Esophagus mucosa (tissue), 1 donor: ENCODE results near the gene HAPSTR1. TPM values are rescaled to one million over a fixed set of nuclear protein-coding genes. Genes with fewer than 3 reads are reported as not detected.

Experiments
- ATAC-seq: fragments of 200-7000 bp; cut with Tn5 transposase; one replicate; pipeline ENCODE4 v1.9.1; 2020
- total RNA-seq: library from RNA; stranded (reverse); gene quantifications from one replicate; pipeline ENCODE4 v1.2.4, GENCODE V29; 2023
- donor health status: DM: yes; HTN: yes; CAD: no.

HAPSTR1 gene
- total RNA-seq, 1 donor from 2014 or later = 50.1 TPM

- ATAC-seq = no peak
These were observed 33.0 kb downstream of the HAPSTR1 start for GRCh38 chr16:9124444-9124843.

- peak; percentile 33 for ATAC-seq
These were observed 33.6 kb downstream of the HAPSTR1 start for GRCh38 chr16:9124908-9125584.

DNA sequence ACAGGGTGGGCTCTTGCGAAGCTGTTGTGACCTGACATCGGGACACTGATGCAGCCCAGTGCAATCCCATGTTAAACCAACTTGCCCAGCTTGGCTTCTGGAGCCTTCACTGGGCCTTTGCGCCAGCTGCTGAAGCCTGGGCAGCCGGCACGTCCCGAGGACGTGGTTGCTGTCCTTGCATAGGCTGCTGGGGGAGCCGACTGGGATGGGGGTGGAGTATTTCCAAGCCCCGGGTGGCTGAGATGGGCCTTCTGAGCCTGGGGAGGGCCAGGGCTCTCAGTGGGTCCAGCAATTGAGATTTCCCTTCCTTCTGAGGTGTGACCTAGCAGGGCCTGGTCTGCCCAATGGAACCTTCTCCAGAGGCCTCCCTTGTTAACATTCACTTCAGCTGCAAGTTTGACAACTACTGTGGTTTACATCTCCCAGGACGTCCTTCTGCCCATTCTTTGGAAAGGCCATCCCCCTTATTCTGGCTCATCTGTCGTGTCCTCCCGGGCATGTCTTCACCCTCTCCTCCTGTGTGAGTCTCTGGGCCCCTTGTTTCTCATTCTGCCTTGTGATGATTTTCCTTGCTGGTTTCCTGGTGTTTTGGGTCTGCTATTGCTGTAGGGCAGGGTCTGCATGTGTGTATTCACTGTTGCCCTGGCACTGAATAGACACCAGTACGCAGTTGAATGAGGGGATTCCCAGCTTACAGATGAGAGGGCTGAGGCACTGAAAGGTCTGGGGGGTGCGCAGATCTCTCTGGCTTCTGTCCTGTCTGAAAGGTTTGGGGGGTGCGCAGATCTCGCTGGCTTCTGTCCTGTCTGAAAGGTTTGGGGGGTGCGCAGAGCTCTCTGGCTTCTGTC is 34.4 kb downstream of the HAPSTR1 start:
- ATAC-seq = no peak

DNA sequence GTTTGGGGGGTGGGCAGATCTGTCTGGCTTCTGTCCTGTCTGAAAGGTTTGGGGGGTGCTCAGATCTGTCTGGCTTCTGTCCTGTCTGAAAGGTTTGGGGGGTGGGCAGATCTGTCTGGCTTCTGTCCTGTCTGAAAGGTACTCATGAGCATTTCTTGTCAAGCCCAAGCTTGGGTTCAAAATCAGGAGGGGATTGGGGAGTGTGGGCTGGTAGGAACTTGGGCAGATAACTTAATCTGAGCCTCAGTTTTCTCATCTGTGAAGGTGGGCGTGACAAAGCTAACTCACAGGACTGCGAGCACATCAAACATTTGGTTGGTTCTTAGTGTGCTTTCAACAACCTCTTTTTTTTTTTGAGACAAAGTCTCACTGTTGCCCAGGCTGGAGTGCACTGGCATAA is 35.2 kb downstream of the HAPSTR1 start:
- ATAC-seq = no peak

- ATAC-seq = no peak
These were observed 37.2 kb downstream of the HAPSTR1 start for GRCh38 chr16:9128346-9129342.

- ATAC-seq = no peak
These were observed 42.9 kb downstream of the HAPSTR1 start for GRCh38 chr16:9134306-9134705.

DNA sequence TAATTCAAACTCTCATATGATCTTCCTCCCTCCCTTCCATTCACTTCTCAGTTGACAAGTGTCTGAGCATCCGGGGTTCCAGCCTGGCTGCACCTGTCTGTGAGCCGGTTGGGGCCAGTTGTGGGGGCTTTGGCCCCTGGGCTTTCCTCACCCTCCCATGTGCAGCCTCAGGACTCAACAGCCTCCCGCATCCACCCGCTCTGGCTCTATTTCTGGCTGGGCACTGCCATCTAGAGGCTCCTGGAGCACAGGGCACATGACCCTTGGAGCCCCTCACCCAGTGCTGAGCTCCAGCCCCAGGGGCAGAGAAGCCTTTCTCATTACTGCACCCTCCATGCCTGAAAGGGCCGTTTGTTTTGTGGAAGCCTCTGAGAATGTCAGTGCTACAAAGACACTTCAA is 43.3 kb downstream of the HAPSTR1 start:
- peak; percentile 58 for ATAC-seq

GRCh38 chr16:9135797-9136196 is 44.4 kb downstream of the HAPSTR1 start:
- peak; percentile 47 for ATAC-seq

- ATAC-seq = no peak
These were observed 45.2 kb downstream of the HAPSTR1 start for GRCh38 chr16:9136596-9136995.

DNA sequence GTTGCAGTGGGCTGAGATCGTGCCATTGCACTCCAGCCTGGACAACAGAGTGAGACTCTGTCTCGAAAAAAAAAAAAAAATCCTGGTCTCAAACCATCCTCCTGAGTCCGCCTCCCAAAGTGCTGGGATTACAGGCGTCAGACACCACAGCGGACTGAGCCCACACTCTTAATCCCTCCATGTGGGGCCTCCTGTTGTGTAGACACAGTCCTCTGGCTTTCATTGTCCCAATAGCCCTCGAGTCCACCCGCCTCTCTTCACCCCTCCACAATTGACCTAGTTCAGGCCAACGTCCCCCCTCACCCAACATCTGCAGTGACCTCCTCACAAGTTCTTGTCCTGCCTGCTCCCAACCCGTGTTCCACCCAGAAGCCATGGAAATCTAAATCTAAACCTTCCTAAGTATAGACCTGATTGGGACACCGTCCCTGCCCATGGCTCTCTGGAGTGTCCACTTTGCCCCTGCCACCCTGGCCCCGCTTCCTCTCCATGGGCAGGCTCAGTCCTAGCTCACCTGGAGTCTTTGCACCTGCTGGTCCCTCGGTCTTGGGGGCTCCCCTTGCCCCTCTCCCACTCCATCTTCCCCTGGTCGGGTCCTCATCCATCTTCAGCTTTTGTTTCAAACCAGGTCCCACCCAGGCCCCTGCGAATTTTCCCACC is 46.7 kb downstream of the HAPSTR1 start:
- no peak for ATAC-seq

- peak; percentile 71 for ATAC-seq
These were observed 47.5 kb downstream of the HAPSTR1 start for GRCh38 chr16:9138731-9139501.

- peak; percentile 61 for ATAC-seq
These were observed 48.5 kb downstream of the HAPSTR1 start for GRCh38 chr16:9139965-9140364.

Other genes with a start within 250 kb of the HAPSTR1 start
- gene CARHSP1, start 222.6 kb upstream of the HAPSTR1 start, total RNA-seq = 161 TPM
- gene LITAFD, start 209.3 kb upstream of the HAPSTR1 start, total RNA-seq = not detected
- gene USP7, start 127.7 kb upstream of the HAPSTR1 start, total RNA-seq = 87.3 TPM